ENCODE results near the gene REEP5. TPM values are rescaled to one million over a fixed set of nuclear protein-coding genes. Genes with fewer than 3 reads are reported as not detected.
"Not testable (repeated sequence)": the region's sequence is repeated elsewhere in the genome, so short reads cannot be mapped to it uniquely, and the experiment has no call there.

Gene REEP5
- total RNA-seq, 1 experiment from 2014 or later: 70.2 TPM

DNA sequence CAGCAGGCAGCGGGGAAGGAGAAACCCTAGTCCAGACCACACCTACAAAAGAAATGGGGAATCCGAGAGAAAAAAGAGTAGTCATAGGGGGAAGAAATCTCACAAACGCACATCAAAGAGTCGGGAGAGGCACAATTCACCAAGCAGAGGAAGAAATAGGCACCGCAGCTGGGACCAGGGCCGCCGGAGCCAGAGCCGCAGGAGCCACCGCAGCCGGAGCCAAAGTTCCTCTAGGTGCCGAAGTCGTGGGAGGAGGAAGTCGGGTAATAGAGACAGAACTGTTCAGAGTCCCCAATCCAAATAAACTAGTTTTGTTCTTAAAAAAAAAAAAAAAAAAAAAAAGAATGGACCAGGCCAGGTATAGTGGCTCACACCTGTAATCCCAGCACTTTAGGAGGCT, 29.3 kb downstream of the REEP5 start:
- DNase-seq (ENCODE audit: low read depth): no peak

DNA sequence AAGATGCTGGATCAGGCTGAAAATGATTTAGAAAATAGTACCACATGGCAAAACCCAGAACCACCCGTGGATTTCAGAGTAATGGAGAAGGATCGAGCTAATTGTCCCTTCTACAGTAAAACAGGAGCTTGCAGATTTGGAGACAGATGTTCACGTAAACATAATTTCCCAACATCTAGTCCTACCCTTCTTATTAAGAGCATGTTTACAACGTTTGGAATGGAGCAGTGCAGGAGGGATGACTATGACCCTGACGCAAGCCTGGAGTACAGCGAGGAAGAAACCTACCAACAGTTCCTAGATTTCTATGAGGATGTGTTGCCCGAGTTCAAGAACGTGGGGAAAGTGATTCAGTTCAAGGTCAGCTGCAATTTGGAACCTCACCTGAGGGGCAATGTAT, 30.0 kb downstream of the REEP5 start:
- DNase-seq (ENCODE audit: low read depth): not testable (repeated sequence)

DNA sequence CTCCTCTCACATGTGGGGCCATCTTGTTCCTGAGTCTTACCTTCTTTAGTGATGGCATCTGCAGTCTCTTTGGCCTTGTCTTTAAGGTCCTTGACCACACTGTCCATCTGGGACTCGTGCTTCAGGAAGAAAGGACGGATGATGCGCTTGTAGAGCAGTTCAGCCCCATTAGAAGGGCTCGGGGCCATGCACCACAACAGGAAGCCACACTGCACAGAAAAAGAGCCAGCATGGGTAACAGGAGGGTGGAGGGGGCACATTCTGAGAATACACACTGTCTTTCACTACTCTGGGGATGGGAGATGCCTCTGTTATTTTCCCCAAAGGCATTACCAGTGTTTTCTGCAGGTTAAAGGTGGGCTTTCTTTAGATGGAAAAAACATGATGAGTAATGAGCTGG, 35.1 kb downstream of the REEP5 start:
- no peak for DNase-seq (ENCODE audit: low read depth)

DNA sequence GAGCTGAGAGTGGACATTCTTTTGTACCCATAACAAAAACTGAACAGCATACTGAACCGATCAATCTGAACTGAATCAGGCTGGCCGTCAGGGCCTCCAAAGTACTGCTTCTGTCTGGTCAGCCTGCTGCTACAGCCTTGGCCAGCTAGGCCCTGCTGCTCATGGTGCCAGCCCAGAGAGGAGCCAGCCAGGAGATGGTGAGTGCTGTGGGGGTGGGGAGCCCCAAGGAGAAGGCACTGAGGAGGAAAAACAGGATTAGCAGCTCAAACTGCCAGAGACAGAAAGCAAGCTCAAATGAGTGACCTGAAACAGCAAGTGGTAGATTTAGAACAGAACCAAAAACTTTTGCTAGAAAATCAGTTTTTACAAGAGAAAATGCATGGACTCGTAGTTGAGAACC, 37.0 kb downstream of the REEP5 start:
- no peak for DNase-seq (ENCODE audit: low read depth)

DNA sequence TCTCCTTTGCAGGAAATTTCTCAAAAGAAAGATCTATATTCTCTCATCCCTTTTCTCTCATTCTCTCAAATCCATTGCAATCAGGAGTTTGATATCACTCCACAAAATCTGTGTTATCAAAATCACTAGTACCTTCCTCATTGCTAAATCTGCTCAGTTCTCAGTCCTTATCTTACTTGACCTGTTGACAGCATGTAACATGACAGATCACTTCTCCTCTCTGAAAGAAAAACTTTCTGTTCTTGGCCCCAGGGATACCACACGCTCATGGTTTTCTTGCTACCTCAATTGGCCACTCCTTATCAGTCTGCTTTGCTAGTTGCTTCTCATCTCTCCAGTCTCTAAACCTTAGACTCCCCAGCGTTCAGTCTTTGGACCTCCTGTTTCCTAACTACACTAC, 38.8 kb downstream of the REEP5 start:
- DNase-seq (ENCODE audit: low read depth): no peak

DNA sequence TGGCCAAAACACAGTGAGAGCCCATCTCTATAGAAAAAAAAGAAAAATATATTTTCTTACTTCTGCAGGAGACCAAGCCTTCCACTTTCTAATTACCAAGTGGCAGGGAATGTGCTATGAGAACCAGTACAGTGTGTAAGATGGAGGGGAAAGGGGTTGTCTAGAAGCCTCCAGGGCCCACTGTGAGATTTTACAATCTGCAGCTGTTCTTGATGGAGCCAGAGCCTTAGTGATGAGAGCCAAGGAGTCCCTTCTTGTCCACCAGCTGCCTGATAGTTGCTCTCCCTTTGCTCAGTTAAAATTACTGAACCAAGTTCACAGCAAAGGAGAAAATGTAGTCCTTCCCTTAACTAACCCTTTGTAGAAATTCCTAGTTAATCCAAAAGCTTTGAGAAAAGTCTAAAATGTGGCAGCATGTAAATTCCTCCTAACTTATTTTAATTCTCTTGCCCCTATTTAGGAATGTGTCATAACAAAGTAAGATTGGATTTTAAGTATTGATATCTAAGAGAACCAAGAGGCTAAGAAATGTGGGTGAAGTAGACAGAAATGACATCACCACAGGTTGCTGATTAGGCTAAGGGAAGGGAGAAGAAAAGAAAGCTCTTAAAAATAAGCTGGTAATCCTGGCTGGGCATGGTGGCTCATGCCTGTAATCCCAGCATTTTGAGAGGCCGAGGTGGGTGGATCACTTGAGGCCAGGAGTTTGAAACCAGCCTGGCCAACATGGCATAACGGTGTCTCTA, 41.6 kb downstream of the REEP5 start:
- DNase-seq (ENCODE audit: low read depth): no peak

DNA sequence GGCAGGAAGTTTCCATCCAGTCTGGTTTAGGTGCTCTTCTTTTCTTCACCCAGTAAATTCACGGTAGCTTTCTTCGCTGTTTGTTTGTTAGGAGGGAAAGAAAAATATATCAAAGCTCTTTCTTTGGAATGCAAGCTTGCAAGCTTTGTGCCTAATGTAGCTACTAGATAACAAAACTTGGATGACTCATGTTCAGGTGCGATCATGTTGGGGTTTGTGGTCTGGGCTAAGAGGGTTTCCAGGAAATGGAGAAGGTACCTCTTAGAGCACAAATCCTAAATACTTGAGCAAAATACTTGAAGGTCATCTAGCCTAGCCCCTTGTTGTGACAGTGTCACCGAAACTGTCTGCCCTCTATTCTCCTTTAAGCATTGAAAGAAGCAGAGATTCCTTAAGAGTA, 43.3 kb downstream of the REEP5 start:
- DNase-seq (ENCODE audit: low read depth): peak; percentile 44

DNA sequence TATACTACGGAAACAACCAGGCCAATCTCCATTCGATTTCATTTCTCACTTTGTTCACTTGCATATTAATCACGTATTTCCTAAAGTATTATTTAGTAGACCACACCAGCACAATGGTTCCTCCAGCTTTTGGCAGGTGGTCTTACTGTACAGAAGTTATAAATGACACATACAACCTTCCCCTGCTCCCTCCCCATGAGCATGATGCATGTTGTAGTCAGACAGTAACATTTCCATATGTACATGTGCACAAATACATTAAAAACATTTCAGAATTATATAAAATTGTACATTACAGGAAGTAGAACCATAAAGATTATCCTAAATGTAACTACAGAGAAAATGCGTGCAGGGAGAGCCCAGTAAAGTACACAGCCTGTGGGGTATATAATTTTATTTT, 43.9 kb downstream of the REEP5 start:
- DNase-seq (ENCODE audit: low read depth): no peak

DNA sequence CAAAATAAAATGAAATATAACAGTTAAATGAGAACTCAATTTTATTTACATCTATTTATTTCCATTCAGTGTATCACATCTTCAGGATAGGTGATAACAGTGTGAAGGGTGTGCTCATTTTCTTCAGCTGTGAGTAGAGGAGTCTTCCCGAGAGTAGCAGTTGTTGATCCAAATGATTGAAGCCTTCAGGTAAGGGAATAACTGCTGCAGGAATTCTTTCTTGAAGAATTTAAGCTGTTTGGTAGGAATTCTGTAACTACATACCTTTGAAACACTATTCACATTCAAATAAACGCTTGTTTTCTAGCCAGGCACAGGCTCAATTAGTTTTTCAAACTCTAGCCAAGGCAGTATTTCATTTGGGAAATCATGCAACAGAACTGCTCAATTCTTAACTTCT, 45.7 kb downstream of the REEP5 start:
- DNase-seq (ENCODE audit: low read depth): no peak

DNA sequence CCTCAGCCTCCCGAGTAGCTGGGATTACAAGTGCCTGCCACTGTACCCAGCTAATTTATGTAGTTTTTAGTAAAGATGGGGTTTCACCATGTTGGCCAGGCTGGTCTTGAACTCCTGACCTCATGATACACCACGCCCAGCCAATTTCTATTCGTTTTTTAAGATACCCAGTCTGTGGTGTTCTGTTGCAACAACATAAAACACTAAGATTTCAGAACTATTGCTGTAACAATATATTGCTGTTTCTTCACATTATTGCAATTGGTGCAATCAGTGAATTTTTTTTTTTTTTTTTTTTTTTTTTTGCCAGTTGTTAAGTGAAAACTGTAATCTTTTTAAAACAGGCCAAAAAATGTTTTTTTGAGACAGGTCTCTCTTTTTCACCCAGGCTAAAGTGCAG, 51.1 kb downstream of the REEP5 start:
- DNase-seq (ENCODE audit: low read depth): no peak

DNA sequence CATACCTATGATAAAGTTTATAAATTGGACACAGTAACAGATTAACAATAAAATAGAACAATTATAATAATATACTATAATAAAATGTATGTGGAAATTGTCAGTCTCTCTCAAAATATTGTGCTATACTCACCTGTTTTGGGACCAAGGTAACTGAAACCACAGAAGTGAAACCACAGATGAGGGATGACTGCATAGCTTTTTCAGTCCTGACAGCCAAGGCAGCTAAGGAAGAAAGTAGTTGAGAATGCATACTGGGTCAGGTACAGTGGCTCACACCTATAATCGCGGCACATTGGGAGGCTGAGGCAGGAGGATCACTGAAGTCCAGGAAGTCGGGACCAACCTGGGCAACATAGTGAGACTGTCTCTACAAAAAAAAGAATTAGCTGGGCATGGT, 52.1 kb downstream of the REEP5 start:
- no peak for DNase-seq (ENCODE audit: low read depth)

DNA sequence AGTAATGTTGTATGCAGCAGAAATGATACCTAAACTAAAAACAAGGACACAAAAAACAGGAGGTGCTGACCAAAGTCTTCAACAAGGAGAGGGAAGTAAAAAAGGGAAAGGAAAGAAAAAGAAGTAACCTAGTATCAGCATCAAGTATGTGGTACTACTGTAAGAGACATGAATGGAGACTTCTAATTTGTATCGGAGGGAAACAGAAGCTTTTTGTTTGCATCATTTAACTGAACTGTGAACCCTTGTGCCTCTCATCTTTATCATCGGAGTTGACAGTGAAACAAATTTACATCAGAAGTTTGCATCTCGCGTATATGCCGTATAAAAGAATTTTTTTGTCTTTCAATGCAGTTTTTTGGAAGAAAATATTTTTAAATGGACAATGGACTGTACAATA, 54.6 kb downstream of the REEP5 start:
- DNase-seq (ENCODE audit: low read depth): no peak

DNA sequence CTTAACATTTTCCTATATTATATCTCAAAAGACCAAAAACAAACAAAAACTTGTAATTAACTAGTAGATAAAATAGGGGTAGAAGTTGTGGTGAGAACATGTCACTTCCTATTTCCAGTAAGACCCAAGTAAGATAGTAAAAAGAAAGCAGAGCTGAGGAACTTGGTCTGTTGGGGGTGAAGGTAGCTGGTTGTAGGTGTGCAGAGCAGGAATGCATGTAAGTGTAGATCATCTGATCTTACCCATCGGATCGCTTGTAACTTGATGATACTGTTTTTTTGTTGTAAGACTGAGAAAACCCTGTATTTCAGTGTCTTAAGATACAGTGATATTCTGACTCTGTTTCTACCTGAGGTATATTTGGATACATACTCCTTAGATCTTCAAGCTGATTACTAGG, 55.3 kb downstream of the REEP5 start:
- no peak for DNase-seq (ENCODE audit: low read depth)

DNA sequence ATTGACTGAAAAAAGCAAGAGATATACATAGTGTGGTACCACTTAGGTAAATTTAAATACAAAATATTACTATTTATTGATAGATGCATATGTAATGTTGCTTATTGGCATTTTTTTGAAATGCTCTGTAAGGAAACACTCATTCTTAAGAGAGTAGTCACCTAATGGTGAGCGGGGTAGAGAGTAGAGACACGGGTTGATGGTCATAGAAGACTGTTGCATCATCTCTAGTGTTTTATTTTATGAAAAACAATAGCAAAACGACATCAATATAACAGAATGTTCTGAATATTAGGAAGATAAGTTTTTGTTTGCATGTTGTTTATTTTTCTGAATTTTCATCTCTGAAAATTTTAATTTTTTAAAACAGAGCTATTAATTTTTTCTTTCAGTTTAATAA, 56.9 kb downstream of the REEP5 start:
- no peak for DNase-seq (ENCODE audit: low read depth)

DNA sequence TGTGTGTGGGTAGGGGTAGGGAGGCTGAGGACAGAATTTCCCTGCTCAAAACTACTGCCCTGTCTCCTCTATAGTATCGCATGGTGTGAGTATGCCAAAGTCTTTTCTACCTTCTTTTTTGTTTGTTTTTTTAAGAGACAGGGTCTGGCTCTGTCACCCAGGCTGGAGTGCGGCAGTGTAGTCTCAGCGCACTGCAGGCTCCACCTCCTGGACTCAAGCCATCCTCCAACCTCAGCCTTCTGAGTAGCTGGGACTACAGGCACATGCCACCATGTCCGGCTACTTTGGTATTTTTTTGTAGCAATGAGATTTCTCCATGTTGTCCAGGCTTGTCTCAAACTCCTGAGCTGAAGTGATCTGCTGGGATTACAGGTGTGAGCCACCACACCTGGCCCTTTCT, 58.5 kb downstream of the REEP5 start:
- no peak for DNase-seq (ENCODE audit: low read depth)

DNA sequence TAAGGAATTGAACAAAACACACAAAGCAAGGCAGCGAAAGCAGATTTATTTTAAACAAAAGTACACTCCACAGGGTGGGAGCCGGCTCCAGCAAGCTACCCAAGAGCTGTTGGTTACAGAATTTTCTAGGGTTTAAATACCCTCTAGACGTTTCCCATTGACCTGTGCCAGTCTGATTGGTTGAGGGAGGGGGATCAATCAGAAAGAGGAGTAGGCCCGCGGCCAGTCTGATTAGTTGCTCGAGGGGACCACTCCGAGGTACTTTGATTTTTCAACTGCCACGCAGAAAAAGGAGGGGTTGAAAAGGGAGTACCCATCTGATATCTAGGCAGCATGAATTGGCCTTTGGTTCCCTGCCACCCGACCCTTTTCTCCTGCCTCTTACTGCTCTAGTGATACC, 59.9 kb downstream of the REEP5 start:
- DNase-seq (ENCODE audit: low read depth): peak; percentile 13

DNA sequence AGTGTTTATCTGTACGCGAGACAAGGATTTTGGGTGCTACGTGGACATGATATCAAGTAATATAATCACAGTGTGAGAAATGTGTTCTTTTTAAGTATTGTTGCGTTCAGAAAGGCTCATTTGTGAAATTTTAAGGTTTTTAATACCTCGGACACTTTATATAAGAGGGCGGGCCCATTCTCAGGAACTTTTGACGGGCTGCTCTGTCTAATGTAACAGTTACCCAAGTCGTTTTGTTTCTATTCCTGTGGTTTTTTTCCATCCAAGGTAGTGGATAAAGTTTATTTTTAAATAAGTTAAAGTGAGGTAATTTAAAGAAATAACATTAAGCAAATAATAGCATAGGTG, 60.4 kb downstream of the REEP5 start:
- no peak for DNase-seq (ENCODE audit: low read depth)

DNA sequence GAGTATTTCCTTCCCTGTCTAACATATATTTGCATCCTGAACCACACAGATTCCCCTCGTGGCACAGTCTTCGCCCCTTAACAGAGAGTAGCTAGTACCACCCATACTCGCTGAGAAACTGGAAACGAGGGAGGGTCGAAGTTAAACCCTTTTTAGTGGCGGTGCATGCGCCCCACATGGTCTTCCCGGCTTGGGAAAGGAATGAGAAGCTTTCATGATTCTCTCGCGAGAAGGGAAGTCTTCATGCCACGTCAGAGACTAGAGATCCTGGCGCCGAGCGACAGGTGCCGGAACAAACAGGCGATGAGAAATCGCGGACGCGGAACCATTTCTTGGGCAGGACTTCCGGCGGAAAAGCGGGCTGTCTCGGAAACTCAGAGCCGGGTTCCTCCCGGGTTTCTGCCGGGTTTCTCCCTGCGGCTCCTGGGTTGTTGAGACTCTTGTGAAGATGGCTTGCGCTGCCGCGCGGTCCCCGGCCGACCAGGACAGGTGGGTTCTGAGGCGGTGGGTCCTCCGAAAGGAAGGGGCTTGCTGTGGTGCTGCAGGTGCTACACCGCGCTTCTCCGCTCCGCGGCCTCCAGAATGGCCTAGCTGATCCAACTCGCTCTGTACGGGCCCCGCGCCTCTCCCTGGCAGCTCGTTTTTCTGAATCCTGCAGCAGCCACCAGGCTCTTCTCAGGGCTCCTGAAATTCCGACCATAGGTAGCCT, 60.9 kb downstream of the REEP5 start, which contains the start of gene SRP19:
SRP19 (plus strand) TSS at position 359 of the 709 bp plus-strand sequence; CDS start at position 449, 90 bp downstream.
- DNase-seq (ENCODE audit: low read depth): peak; percentile 95

DNA sequence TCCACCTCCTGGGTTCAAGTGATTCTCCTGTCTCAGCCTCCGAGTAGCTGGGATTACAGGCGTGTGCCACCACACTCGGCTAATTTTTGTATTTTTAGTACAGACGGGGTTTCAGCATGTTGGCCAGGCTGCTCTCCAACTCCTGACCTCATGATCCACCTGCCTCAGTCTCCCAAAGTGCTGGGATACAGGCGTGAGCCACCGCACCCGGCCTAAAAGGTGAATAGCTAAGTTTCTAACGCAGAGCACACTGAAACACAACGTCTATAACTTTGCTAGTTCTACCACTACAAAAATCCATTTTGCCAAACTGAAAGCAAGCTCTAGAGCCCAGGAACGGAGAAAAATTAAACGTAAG, 61.5 kb downstream of the REEP5 start:
- not testable (repeated sequence) for DNase-seq (ENCODE audit: low read depth)

DNA sequence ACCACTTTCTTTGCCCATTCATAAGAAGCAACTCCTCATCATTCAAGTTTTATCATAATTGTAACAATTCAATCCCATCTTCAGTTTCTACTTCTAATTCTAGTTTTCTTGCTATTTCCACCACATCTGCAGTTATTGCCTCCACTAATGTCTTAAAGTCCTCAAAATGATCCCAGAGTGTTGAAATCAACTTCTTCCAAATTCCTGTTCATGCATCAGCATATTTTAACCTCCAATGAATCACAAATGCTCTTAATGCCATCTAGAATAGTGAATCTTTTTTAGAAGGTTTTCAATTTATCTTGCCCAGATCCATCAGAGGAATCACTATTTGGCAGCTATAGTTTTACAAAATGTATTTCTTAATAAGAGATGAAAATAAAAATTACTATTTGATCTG, 64.2 kb downstream of the REEP5 start:
- no peak for DNase-seq (ENCODE audit: low read depth)

DNA sequence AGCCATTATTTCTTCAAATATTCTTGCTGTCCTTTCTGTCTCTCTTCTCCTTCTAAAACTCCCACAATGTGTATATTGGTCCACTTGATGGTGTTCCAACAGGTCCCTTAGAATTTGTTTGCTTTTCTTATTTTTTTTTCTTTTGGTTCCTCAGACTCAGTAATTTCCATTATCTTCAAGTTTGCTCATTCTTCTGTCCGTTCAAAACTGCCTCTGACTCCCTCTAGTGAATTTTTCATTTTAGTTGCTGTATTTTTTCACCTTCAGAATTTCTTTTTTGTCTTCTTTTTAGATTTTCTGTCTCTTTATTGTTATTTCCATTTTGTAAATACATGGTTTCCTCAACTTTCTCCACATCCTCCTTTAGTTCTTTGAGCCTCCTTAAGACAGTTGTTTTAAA, 67.4 kb downstream of the REEP5 start:
- no peak for DNase-seq (ENCODE audit: low read depth)

DNA sequence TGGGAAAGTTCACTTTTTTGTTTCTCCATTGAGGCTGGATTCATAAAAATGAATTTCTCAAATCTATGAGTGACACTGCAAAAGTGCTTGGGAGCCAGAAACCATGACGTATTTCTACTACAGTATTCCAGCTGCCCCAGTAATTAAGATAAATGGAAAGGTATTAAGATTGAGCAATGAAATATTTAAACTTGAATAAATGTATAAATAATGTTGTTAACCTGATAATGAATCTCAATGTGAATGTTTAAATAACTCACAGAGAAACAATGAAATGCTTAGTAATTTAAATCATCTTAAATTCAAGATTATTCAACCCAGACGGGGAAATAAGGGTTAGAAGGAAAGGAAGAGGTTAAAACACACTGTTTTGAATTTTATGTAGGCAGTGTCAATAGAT, 72.1 kb downstream of the REEP5 start:
- no peak for DNase-seq (ENCODE audit: low read depth)

DNA sequence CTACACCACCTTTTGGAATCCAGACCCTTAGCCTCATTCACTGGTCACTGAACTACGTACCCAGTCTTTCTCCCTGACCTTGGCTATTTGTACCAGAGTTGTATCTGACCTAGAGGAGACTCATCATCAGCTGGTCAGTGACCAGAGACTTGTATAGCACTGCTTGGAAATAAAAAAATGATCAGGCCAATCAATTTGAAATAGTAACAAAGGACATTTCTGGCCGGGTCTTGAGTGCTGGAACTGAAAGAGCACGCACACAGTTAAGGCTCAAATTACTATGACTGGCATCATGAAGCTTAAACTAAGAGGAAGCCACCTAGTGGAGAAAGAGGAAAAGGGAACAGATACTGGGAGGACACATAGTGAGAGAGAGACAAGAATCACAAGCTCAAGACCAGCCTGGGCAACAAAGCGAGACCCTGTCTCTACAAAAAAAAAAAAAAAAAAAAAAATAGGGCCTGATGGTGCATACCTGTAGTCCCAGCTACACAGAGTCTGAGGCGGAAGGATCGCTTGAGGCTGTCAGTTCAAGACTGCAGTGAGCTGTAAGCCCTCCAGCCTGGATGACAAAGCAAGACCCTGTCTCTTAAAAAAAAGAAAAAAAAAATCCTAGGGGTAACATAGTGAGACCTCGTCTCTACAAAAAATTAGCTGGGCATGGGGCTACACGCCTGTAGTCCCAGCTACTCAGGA, 73.8 kb downstream of the REEP5 start:
- peak; percentile 76 for DNase-seq (ENCODE audit: low read depth)
